HepG2 (cell line): ENCODE data around the gene PEAK3. TPM values are rescaled to one million over a fixed set of nuclear protein-coding genes. Genes with fewer than 3 reads are reported as not detected.

Source experiments
- ATAC-seq: fragments of 200-7000 bp; cut with Tn5 transposase; 3 replicates; pipeline ENCODE4 v1.9.1; 2020; ENCODE audit warnings: mild to moderate bottlenecking, moderate library complexity
- BruUV-seq: library from RNA; stranded (reverse); fragments of 400-500 nt; replicated peaks from 2 replicates; lab custom pipeline; 2021; lab: Mats Ljungman, UMichigan
- CTCF ChIA-PET: fragments of 300-600 bp; formaldehyde crosslinking; extraction: SDS; loops from one replicate; lab custom pipeline; 2021; ENCODE audit warnings: low total read pairs, inconsistent platforms, low intra/inter-chr PET ratio; lab: Yijun Ruan, JAX
- POLR2A ChIA-PET: fragments of 350-600 bp; sonication (Branson Sonifier 250); formaldehyde crosslinking; loops from one replicate; lab custom pipeline; 2020; ENCODE audit warnings: antibody characterized with exemption, inconsistent platforms; lab: Yijun Ruan, JAX
- DNase-seq: peaks from one replicate; pipeline ENCODE4 v3.0.0-alpha.2; 2015; ENCODE audit warnings: low spot score
- FAIRE-seq: peaks from 3 replicates; lab custom pipeline; 2011; peaks lifted over from hg19 to GRCh38; lab: Jason Lieb, UNC
- H2AFZ ChIP-seq: one replicate; pipeline ENCODE4 v1.6.1; 2011; ENCODE audit warnings: low read length, inconsistent platforms
- H3K27ac ChIP-seq: fragments of 300-600 bp; 3 replicates; pipeline ENCODE4 v1.8.0; 2011; ENCODE audit warnings: mixed run types, mild to moderate bottlenecking, mixed read lengths, low read length, inconsistent platforms; ENCODE audit not compliant: insufficient read depth; ENCODE audit errors: extremely low read length
- H3K27me3 ChIP-seq, 2 experiments: fragments of 200-600 bp in 1 of 2; 2 replicates in 1 of 2; 3 replicates in 1 of 2; pipeline versions ENCODE4 v1.6.0 to v1.8.0; 2011; ENCODE audit warnings: low read length in 2 of 2, mild to moderate bottlenecking in 2 of 2, moderate library complexity in 2 of 2, inconsistent platforms in 1 of 2; ENCODE audit not compliant: insufficient read depth in 2 of 2, control insufficient read depth in 1 of 2
- H3K36me3 ChIP-seq, 2 experiments: fragments of 200-600 bp in 1 of 2; replicated peaks in 1 of 2; 2 replicates in 1 of 2; 3 replicates in 1 of 2; pipeline versions ENCODE4 v1.5.1 to v1.8.0; 2011; ENCODE audit warnings: low read length in 2 of 2, inconsistent platforms in 1 of 2; ENCODE audit not compliant: insufficient read depth in 2 of 2, control insufficient read depth in 1 of 2
- H3K4me1 ChIP-seq: 2 replicates; pipeline ENCODE4 v1.5.1; 2012; ENCODE audit warnings: low read length, inconsistent platforms; ENCODE audit not compliant: insufficient read depth
- H3K4me2 ChIP-seq: 2 replicates; pipeline ENCODE4 v1.6.0; 2011; ENCODE audit warnings: low read depth, low read length, inconsistent platforms
- H3K4me3 ChIP-seq, 3 experiments: fragments of 200-600 bp in 1 of 3; sonication (generic), shearing (Covaris generic) in 1 of 3; replicated peaks in 1 of 3; 2 replicates each; pipeline ENCODE4 v1.5.1; 2011 to 2016; ENCODE audit warnings: low read length in 3 of 3, inconsistent platforms in 2 of 3, low read depth in 2 of 3, mild to moderate bottlenecking in 2 of 3, control low read depth in 1 of 3, mixed read lengths in 1 of 3; ENCODE audit not compliant: insufficient read depth in 1 of 3
- H3K79me2 ChIP-seq: one replicate; pipeline ENCODE4 v1.6.1; 2011; ENCODE audit warnings: low read length, inconsistent platforms; ENCODE audit not compliant: insufficient read depth
- H3K9ac ChIP-seq: 2 replicates; pipeline ENCODE4 v1.6.0; 2011; ENCODE audit warnings: mild to moderate bottlenecking, low read depth, low read length, inconsistent platforms; ENCODE audit not compliant: insufficient read depth
- H3K9me3 ChIP-seq: 2 replicates; pipeline ENCODE4 v1.5.1; 2012; ENCODE audit warnings: mild to moderate bottlenecking, low read length
- H4K20me1 ChIP-seq: 2 replicates; pipeline ENCODE4 v1.6.0; 2011; ENCODE audit warnings: inconsistent platforms, mild to moderate bottlenecking, low read length, moderate library complexity; ENCODE audit not compliant: insufficient read depth
- HNRNPLL ChIP-seq: fragments of 200-400 bp; formaldehyde crosslinking; IDR thresholded peaks from 2 replicates; pipeline ENCODE4 v1.6.1; 2017; ENCODE audit warnings: mild to moderate bottlenecking, low read depth, low read length; ENCODE audit not compliant: poor library complexity, severe bottlenecking
- ISX ChIP-seq: sonication (generic); formaldehyde crosslinking; conservative IDR thresholded peaks from 2 replicates; pipeline ENCODE4 v1.5.0; 2020; ENCODE audit warnings: missing genetic modification reagents
- KDM5B ChIP-seq: sonication (generic); formaldehyde crosslinking; IDR thresholded peaks from 2 replicates; pipeline ENCODE4 v1.4.0; 2020; ENCODE audit warnings: missing genetic modification reagents, mild to moderate bottlenecking, borderline replicate concordance
- MIER2 ChIP-seq: IDR thresholded peaks from 2 replicates; pipeline ENCODE4 v1.6.1; 2016; ENCODE audit warnings: missing biosample characterization, missing genetic modification reagents
- MLLT10 ChIP-seq: sonication (generic); formaldehyde crosslinking; IDR thresholded peaks from 2 replicates; pipeline ENCODE4 v1.4.0; 2020; ENCODE audit warnings: missing genetic modification reagents
- RBFOX2 ChIP-seq: fragments of 200-400 bp; formaldehyde crosslinking; IDR thresholded peaks from 2 replicates; pipeline ENCODE4 v1.6.1; 2017; ENCODE audit warnings: low read depth, mild to moderate bottlenecking, low read length
- TCF12 ChIP-seq, 2 experiments: fragments of 450-650 bp in 1 of 2; sonication (generic) in 1 of 2; formaldehyde crosslinking in 1 of 2; IDR thresholded peaks; 2 replicates each; pipeline versions ENCODE4 v1.6.1 to v1.8.0; 2017 to 2022; ENCODE audit warnings: antibody characterized with exemption in 1 of 2, mild to moderate bottlenecking in 1 of 2, missing genetic modification reagents in 1 of 2, moderate library complexity in 1 of 2
- ZNF761 ChIP-seq: sonication (generic); formaldehyde crosslinking; conservative IDR thresholded peaks from 2 replicates; pipeline ENCODE4 v1.4.0; 2020; ENCODE audit warnings: mild to moderate bottlenecking, missing genetic modification reagents
- ZNF841 ChIP-seq: sonication (generic); formaldehyde crosslinking; IDR thresholded peaks from 2 replicates; pipeline ENCODE4 v1.8.1; 2023; ENCODE audit warnings: missing genetic modification reagents, borderline replicate concordance
- WGBS: methylation state at CpG from one replicate; pipeline ENCODE4 v1.1.6; 2017; ENCODE audit warnings: low lambda C conversion rate; 5-methylcytosine and 5-hydroxymethylcytosine counted together
- in situ Hi-C: cut with HindIII; loops from 2 replicates; pipeline ENCODE4 v1.10.0; 2017; ENCODE audit warnings: low pct_unique_long_range_greater_than_20kb; ENCODE audit not compliant: extremely low pct_ligation_motif_present
- intact Hi-C: fragments of 100-400 bp; cut with micrococcal nuclease; formaldehyde crosslinking; loops from one replicate; pipeline ENCODE4 v1.10.0; 2022; ENCODE audit not compliant: unreplicated experiment
- polyA plus RNA-seq, 8 experiments: library from polyadenylated mRNA; depleted of rRNA in 3 of 8; stranded (reverse) in 7 of 8; unstranded in 1 of 8; fragments of >200 nt; fragmentation: Illumina TruSeq in 4 of 8; extraction: Trizol in 4 of 8; gene quantifications; 2 replicates each; pipeline versions ENCODE4 v1.2.1 to v1.2.3, GENCODE V29; 2011 to 2016; ENCODE audit warnings: low read depth in 4 of 8, missing spikeins in 1 of 8, mixed read lengths in 1 of 8; ENCODE audit not compliant: insufficient read depth in 1 of 8
- total RNA-seq, 5 experiments: library from RNA; depleted of rRNA; stranded (reverse); fragments of >200 nt; fragmentation: Illumina TruSeq; extraction: Trizol; gene quantifications; 2 replicates each; pipeline ENCODE4 v1.2.3, GENCODE V29; 2016; ENCODE audit warnings: low read depth in 1 of 5
- TF ChIP-seq, protein P1 (sequence below): sonication (generic); formaldehyde crosslinking; IDR thresholded peaks from 2 replicates; pipeline ENCODE4 v1.4.0; 2020; ENCODE audit warnings: mild to moderate bottlenecking, low read depth, missing genetic modification reagents
- TF ChIP-seq, protein P2 (sequence below): sonication (generic); formaldehyde crosslinking; IDR thresholded peaks from 2 replicates; pipeline ENCODE4 v1.4.0; 2020; ENCODE audit warnings: missing genetic modification reagents

Gene PEAK3
- total and polyA plus RNA-seq, 2 of the 13 experiments (the other 11 are each of a cell fraction or from before 2014, with no cell fraction given): not detected

DNA sequence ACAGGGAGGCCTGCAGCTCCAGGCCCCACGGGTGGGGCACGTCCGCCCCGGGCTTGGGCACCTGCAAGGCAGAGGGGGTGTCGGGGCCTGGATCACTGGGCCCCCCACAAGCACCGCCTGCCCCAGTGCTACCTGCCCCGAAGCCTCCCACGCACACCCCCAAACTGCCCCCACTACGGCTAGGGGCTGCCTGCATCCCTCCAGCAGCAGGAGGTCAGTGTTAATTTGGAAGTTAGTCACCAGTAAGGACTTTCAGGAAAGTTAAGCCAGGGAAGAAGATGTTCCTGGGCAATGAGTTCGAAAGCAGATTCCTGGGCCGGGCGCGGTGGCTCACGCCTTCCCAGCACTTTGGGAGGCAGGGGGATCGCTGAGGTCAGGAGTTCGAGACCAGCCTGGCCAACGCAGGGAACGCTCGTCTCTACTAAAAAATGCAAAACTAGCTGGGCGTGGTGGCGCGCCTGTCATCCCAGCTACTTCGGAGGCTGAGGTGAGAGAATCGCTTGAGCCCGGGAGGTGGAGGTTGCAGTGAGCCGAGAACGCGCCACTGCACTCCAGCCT, 5.5 kb downstream of the PEAK3 start:
- intact Hi-C loops: no loop called here

DNA sequence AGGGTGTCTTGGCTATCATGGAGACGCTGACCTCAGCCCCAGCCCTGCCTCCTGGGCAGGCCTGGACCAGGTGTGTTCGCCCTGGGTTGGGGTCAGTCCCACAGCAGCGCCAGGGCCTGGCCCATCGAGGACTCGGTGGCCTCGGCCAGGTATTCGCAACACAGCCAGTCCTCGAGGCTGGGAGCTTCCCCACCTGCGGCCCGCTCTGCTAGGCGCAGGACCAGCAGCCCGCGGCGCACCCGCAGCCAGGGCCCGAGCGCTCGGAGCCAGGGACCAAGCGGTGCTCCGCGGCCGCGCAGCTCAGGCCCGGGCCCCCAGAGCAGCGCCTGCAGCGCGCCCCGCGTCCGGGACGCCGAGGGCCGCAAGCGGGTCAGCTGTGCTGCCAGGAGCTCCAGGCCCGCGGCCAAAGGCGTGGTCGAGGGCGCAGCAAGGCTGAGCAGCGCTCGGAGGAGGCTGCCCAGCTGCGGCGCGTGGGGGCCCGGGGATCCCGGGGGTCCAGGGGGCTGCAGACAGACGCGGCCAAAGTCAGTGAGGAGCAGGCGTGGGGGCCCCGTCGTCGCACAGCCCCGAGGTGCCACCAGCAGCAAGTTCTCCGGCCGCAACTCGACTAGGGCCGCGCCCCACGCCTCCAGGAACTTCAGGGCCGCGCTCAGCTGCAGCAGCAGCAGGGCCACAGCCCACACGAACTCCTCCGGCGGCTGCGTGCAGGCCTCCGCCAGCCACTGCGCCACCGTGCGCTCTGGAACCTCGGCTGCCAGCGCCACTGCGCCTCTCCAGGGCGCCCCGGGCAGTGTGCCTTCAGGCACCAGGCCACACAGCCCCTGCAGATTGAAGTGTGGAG, 6.2 kb downstream of the PEAK3 start:
- Histone ChIP-seq H3K9ac (no peak overlapping the region), H3K79me2 (peaks cover 19% of the 10 kb centered on the region), H3K4me2 (no peak overlapping the region), H3K27ac (no peak overlapping the region), H3K27me3 (no peaks in the 10 kb centered on the region), H2AFZ (no peak overlapping the region), H3K36me3 (peaks cover 4 to 17% of the 10 kb centered on the region in 2 experiments; a peak in 4 of 5 replicates), H4K20me1 (peaks cover 46% of the 10 kb centered on the region), H3K9me3 (no peaks in the 10 kb centered on the region), H3K4me3 (no peak overlapping the region), H3K4me1 (peaks cover 40% of the 10 kb centered on the region)
- DNase-seq (no peak), FAIRE-seq (no peak), ATAC-seq (no peak)
- ChIA-PET POLR2A (interaction anchor here (1.2 kb wide), 1 partner anchor 10 kb away, joined by 3 read pairs; no protein-coding TSS in a partner anchor), CTCF (interaction anchor here (1.2 to 1.5 kb wide), 2 partner anchors 23 to 40 kb away, joined by 3 to 16 read pairs; no protein-coding TSS in a partner anchor)
- 98% methylated on average over 33 of the region's 74 CpGs for WGBS
- no TSS peak for BruUV-seq
- intact Hi-C loops (loop anchor here (1.0 kb wide), 1 partner anchor 40 kb away; no protein-coding TSS in a partner anchor), in situ Hi-C loops (loop anchor here (5.0 kb wide), 1 partner anchor 41 kb away; no protein-coding TSS in a partner anchor)
- TF ChIP-seq RBFOX2: peak; percentile 51
- no peak for TF ChIP-seq ISX (CRISPR knock-in tag)
- TF ChIP-seq ZNF761 (CRISPR knock-in tag): no peak
- TF ChIP-seq, protein P1, sequence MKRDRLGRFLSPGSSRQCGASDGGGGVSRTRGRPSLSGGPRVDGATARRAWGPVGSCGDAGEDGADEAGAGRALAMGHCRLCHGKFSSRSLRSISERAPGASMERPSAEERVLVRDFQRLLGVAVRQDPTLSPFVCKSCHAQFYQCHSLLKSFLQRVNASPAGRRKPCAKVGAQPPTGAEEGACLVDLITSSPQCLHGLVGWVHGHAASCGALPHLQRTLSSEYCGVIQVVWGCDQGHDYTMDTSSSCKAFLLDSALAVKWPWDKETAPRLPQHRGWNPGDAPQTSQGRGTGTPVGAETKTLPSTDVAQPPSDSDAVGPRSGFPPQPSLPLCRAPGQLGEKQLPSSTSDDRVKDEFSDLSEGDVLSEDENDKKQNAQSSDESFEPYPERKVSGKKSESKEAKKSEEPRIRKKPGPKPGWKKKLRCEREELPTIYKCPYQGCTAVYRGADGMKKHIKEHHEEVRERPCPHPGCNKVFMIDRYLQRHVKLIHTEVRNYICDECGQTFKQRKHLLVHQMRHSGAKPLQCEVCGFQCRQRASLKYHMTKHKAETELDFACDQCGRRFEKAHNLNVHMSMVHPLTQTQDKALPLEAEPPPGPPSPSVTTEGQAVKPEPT (CRISPR knock-in tag): no peak
- TF ChIP-seq, protein P2, sequence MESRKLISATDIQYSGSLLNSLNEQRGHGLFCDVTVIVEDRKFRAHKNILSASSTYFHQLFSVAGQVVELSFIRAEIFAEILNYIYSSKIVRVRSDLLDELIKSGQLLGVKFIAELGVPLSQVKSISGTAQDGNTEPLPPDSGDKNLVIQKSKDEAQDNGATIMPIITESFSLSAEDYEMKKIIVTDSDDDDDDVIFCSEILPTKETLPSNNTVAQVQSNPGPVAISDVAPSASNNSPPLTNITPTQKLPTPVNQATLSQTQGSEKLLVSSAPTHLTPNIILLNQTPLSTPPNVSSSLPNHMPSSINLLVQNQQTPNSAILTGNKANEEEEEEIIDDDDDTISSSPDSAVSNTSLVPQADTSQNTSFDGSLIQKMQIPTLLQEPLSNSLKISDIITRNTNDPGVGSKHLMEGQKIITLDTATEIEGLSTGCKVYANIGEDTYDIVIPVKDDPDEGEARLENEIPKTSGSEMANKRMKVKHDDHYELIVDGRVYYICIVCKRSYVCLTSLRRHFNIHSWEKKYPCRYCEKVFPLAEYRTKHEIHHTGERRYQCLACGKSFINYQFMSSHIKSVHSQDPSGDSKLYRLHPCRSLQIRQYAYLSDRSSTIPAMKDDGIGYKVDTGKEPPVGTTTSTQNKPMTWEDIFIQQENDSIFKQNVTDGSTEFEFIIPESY (CRISPR knock-in tag): peak; percentile 27; the same call in 1 of the 2 replicates
- TF ChIP-seq MLLT10: no peak
- TF ChIP-seq HNRNPLL: peak; percentile 5
- TF ChIP-seq KDM5B (CRISPR knock-in tag): no peak
- TF ChIP-seq MIER2: no peak
- TF ChIP-seq TCF12 (IDR thresholded peaks at IDR 0.05): no peak
- no peak for TF ChIP-seq TCF12 (CRISPR knock-in tag; IDR thresholded peaks at IDR 0.05)

More for the DNA sequence above, 5.5 kb downstream of the PEAK3 start:
- no peaks in the 10 kb centered on the region for H3K9me3 ChIP-seq
- no peak overlapping the region for H2AFZ ChIP-seq
- ChIA-PET CTCF (no interaction called here), POLR2A (interaction anchor here (1.2 kb wide), 1 partner anchor 9 kb away, joined by 3 read pairs; no protein-coding TSS in a partner anchor)
- no peak overlapping the region for H3K4me3 ChIP-seq
- H3K36me3 ChIP-seq: peaks cover 4 to 13% of the 10 kb centered on the region in 2 experiments; a peak in 4 of 5 replicates
- DNase-seq (no peak), FAIRE-seq (no peak), ATAC-seq (no peak)
- no peaks in the 10 kb centered on the region for H3K27me3 ChIP-seq
- TF ChIP-seq ZNF841 (CRISPR knock-in tag) (no peak), RBFOX2 (0 out of 2 replicates have a peak, but pooled peaks have one; percentile 6)
- H3K27ac ChIP-seq: no peak overlapping the region
- H3K9ac ChIP-seq: no peak overlapping the region
- peaks cover 39% of the 10 kb centered on the region for H4K20me1 ChIP-seq
- in situ Hi-C loops: loop anchor here (5.0 kb wide), 1 partner anchor 41 kb away; no protein-coding TSS in a partner anchor
- no TSS peak for BruUV-seq
- H3K4me1 ChIP-seq: peaks cover 38% of the 10 kb centered on the region
- 95% methylated on average over 20 of the region's 28 CpGs for WGBS
- no peak overlapping the region for H3K4me2 ChIP-seq
- H3K79me2 ChIP-seq: peaks cover 12% of the 10 kb centered on the region
